Measurements from ENCODE around the gene SLC6A2. TPM values are rescaled to one million over a fixed set of nuclear protein-coding genes. Genes with fewer than 3 reads are reported as not detected.

The SLC6A2 gene
- total RNA-seq, 3 donors from 2014 or later, result 0.09 to 0.19 TPM; not detected in 1

DNA sequence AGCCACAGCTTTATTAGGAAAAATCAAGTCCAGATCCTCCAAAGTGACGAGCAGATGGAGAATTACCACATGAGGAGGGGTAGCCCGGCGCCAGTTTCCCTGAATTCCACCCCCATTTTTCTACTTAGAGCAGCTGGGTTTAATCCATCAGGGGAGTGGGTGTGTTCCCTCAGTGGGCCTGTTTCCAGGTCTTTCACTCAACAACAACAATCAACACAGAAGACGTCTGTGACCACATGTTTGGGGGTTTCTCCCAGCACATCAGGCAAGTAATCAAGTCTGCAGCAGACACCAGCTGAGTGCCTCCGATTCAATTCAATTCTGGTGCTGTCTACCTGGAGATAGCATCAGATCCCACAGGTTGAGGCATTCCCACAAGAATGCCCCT is 6.8 kb downstream of the SLC6A2 start:
- DNase-seq (no peak), ATAC-seq (no peak)
- no peaks in the 10 kb centered on the region for H3K4me1 ChIP-seq (ENCODE audit: low read depth)
- H3K36me3 ChIP-seq (ENCODE audit: low read depth), result no peaks in the 10 kb centered on the region
- no peak overlapping the region for H3K4me3 ChIP-seq
- intact Hi-C loops (cut with DNase I, micrococcal nuclease), result no loop called here
- TF ChIP-seq, protein P1, sequence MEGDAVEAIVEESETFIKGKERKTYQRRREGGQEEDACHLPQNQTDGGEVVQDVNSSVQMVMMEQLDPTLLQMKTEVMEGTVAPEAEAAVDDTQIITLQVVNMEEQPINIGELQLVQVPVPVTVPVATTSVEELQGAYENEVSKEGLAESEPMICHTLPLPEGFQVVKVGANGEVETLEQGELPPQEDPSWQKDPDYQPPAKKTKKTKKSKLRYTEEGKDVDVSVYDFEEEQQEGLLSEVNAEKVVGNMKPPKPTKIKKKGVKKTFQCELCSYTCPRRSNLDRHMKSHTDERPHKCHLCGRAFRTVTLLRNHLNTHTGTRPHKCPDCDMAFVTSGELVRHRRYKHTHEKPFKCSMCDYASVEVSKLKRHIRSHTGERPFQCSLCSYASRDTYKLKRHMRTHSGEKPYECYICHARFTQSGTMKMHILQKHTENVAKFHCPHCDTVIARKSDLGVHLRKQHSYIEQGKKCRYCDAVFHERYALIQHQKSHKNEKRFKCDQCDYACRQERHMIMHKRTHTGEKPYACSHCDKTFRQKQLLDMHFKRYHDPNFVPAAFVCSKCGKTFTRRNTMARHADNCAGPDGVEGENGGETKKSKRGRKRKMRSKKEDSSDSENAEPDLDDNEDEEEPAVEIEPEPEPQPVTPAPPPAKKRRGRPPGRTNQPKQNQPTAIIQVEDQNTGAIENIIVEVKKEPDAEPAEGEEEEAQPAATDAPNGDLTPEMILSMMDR (IDR thresholded peaks at IDR 0.05), result no peak
- no peaks in the 10 kb centered on the region for H3K9me3 ChIP-seq

DNA sequence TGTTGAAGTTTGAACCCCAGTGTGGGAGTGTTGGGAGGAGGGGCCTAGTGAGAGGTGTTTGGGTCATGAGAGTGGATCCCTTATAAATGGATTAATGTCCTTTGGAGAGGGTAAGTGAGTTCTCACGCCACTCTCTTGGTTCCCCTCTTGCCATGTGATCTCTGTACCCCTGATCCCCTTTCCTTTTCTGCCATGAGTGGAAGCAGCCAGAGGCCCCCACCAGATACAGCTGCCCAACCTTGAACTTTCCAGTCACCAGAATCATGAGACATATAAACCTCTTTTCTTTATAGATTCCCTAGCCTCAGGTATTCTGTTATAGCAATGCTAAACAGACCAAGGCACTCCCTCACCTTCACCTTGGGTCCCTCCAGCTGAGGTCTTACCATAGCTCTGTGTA is 7.4 kb downstream of the SLC6A2 start:
- TF ChIP-seq, protein P1 (IDR thresholded peaks at IDR 0.05), result no peak
- Histone ChIP-seq H3K4me1 (ENCODE audit: low read depth) (no peaks in the 10 kb centered on the region), H3K4me3 (no peak overlapping the region), H3K9me3 (no peaks in the 10 kb centered on the region), H3K36me3 (ENCODE audit: low read depth) (no peaks in the 10 kb centered on the region)
- DNase-seq, result no peak
- intact Hi-C loops (cut with DNase I, micrococcal nuclease), result no loop called here
- ATAC-seq, result no peak

DNA sequence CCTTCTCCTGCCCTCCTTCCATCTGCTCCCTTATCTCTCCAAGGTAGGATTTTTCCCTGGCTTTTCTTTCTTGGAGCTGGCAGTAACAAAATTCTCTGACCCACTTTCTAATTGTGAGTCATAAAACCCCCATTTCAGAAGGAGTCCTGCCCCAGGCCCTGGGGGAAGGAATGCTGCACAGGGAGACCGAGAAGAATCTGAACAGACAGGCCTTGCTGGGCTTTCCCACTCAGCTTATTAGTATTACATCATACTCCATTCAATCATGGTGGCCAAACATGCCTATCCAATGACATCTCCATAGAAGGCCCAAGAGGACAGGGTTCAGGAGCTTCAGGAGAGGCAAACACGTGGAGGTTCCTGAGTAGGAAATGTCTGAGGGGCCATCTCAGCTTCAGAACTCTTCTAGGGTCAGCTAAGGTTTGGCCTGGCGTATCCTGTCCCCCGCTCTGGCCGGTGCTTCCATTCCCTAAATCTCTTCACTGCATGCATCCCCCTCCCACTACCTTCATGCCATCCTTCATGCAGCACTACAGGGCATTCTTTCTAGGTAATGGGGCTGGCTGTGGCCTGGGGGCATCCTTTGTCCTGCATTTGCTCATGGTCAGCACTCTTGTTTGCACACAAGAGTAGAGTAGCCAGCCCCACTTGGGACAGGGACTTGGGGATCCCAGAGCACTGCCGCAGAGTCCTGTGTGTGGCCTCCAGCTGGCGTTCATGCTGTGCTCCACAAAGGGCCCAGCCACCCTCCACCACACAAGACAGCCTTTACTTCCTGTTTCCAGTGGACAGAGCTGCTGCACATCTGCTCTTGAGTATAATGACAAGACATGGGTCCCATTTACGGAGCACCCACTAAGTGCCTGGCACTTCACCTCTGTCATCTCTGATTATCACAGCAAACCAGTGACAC is 8.2 kb downstream of the SLC6A2 start:
- H3K9me3 ChIP-seq, result no peaks in the 10 kb centered on the region
- ATAC-seq, result no peak

DNA sequence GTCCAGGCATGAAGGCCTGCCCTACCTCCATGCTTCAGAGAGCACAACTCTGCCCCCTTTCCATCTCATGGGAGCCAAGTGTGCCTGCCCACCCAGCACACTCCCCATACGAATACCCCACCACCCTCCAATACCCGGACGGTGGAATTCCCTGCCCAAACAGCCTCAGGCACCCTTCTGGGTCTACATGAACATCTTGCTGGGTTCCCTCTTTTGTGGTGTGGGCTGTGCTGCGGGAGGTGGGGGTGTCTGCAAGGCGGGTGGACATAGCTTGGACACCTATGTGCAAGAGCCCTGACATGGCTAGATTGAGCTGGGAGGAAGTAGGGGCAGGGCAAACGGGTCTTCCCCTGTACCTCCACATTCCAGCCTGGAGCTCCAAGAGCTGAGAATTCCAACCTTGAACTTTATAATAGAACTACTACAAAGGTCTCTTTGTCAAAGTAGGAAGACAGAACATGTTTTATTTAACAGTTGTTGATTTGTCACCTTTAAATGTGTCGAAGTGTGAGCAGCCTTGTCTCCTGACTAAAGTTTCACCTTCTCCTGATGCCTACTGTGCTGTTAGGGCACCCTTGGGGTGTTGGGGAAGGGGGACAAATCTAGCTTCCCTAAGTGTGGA is 9.1 kb downstream of the SLC6A2 start:
- DNase-seq, result no peak
- Histone ChIP-seq H3K4me3 (no peak overlapping the region), H3K36me3 (ENCODE audit: low read depth) (no peaks in the 10 kb centered on the region), H3K4me1 (ENCODE audit: low read depth) (no peaks in the 10 kb centered on the region), H3K9me3 (no peaks in the 10 kb centered on the region)
- no peak for ATAC-seq
- intact Hi-C loops (cut with DNase I, micrococcal nuclease), result no loop called here
- TF ChIP-seq, protein P1 (IDR thresholded peaks at IDR 0.05), result no peak

More for the DNA sequence above, 8.2 kb downstream of the SLC6A2 start:
- Histone ChIP-seq H3K36me3 (ENCODE audit: low read depth) (no peaks in the 10 kb centered on the region), H3K4me3 (no peak overlapping the region), H3K4me1 (ENCODE audit: low read depth) (no peaks in the 10 kb centered on the region)
- intact Hi-C loops (cut with DNase I, micrococcal nuclease), result no loop called here
- TF ChIP-seq, protein P1 (IDR thresholded peaks at IDR 0.05), result no peak
- DNase-seq, result no peak

DNA sequence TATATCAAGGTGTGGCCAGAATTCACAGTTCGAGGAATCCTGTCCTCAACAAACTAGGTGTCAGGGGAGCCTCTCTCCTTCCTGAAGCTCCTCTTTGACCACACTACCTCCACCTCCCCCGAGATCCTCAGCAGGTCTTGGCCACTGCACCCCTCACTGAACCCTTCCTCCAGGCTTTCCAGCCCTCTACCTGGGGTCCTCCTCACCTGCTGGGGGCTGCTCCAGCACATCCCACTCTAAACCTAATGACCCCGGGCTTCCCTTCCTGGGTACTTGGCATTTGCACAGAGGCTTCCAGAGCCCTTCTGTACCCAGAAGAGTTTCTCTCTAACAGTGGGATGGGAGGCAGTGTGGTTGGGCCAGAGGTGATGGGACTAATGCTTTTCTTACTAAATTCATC is 9.7 kb downstream of the SLC6A2 start:
- ATAC-seq (no peak), DNase-seq (no peak)
- Histone ChIP-seq H3K36me3 (ENCODE audit: low read depth) (no peaks in the 10 kb centered on the region), H3K4me3 (no peak overlapping the region), H3K4me1 (ENCODE audit: low read depth) (no peaks in the 10 kb centered on the region), H3K9me3 (no peaks in the 10 kb centered on the region)
- TF ChIP-seq, protein P1 (IDR thresholded peaks at IDR 0.05), result no peak
- intact Hi-C loops (cut with DNase I, micrococcal nuclease), result no loop called here
